Heart right ventricle (tissue), 16 donors: Measurements from ENCODE around the gene SARNP. TPM values are rescaled to one million over a fixed set of nuclear protein-coding genes. Genes with fewer than 3 reads are reported as not detected.

Experiments
- ATAC-seq, 8 donors: fragments of 200-7000 bp; cut with Tn5 transposase; one replicate each; pipeline ENCODE4 v1.9.1; 2020; ENCODE audit warnings: mild to moderate bottlenecking in 8 of 8, moderate library complexity in 8 of 8, moderate number of reproducible peaks in 1 of 8
- DNase-seq, 2 donors: peaks; one replicate each; pipeline ENCODE4 v3.0.0-alpha.2; 2020
- H3K27ac ChIP-seq, 10 donors: fragments of 200-600 bp; sonication (generic) in 2 of 10; one replicate each; pipeline versions ENCODE4 v1.5.0 to v1.8.0; 2020 to 2022; ENCODE audit warnings: mild to moderate bottlenecking in 3 of 10
- H3K27me3 ChIP-seq, 7 donors: fragments of 200-600 bp; one replicate each; pipeline ENCODE4 v1.8.0; 2021 to 2022; ENCODE audit warnings: mild to moderate bottlenecking in 2 of 7
- H3K36me3 ChIP-seq, 9 donors: fragments of 200-600 bp; sonication (generic) in 1 of 9; one replicate each; pipeline versions ENCODE4 v1.5.0 to v1.8.0; 2020 to 2022; ENCODE audit warnings: mild to moderate bottlenecking in 2 of 9
- H3K4me1 ChIP-seq, 9 donors: fragments of 200-600 bp; sonication (generic) in 1 of 9; one replicate each; pipeline versions ENCODE4 v1.5.0 to v1.8.0; 2020 to 2022; ENCODE audit warnings: mild to moderate bottlenecking in 4 of 9
- H3K4me3 ChIP-seq, 10 donors: fragments of 200-600 bp; sonication (generic) in 2 of 10; one replicate each; pipeline versions ENCODE4 v1.5.0 to v1.8.0; 2020 to 2022; ENCODE audit warnings: mild to moderate bottlenecking in 7 of 10, moderate library complexity in 2 of 10
- H3K9me3 ChIP-seq, 11 donors: fragments of 200-600 bp in 10 of 11; sonication (generic) in 2 of 11; one replicate each; pipeline versions ENCODE4 v1.5.0 to v1.8.0; 2013 to 2022; ENCODE audit warnings: mild to moderate bottlenecking in 2 of 11, control low read depth in 1 of 11, moderate library complexity in 1 of 11
- WGBS, 2 donors: extraction: QIAGEN DNeasy Blood & Tissue Kit; methylation state at CpG; one replicate each; pipeline ENCODE4 v1.1.7; 2013; ENCODE audit warnings: inconsistent platforms in 1 of 2; 5-methylcytosine and 5-hydroxymethylcytosine counted together
- intact Hi-C, 10 donors: fragments of 100-400 bp; cut with DNase I; formaldehyde crosslinking; loops; one replicate each; pipeline versions ENCODE4 v1.11.1 to v1.14.2; 2022
- polyA plus RNA-seq, 2 donors: library from polyadenylated mRNA; stranded (reverse); fragments of 200-250 nt; gene quantifications; one replicate each; pipeline ENCODE4 v1.2.3, GENCODE V29; 2013
- total RNA-seq, 10 donors: library from RNA; stranded (reverse); fragmentation: NEBNext Ultra II Directional in 3 of 10; extraction: Animal tissue kit (Norgen Biotek cat#: 25700) in 3 of 10; gene quantifications; one replicate each; pipeline versions ENCODE4 v1.2.1 to v1.2.4, GENCODE V29; 2021 to 2023
- TF ChIP-seq, protein P1 (sequence below), 9 donors: fragments of 200-600 bp; sonication (generic) in 2 of 9; IDR thresholded peaks; one replicate each; pipeline versions ENCODE4 v1.5.0 to v1.8.0; 2021 to 2022; ENCODE audit warnings: antibody characterized with exemption in 9 of 9, mild to moderate bottlenecking in 5 of 9, moderate library complexity in 1 of 9
- donor health status: Arrhythmogenic right ventricular cardiomyopathy.
- donor health status: ischemic (EF 13 %, LVEDD 7.1; RV severe dilation, severe dysfunction).
- donor health status: healthy with polysubstance abuse.
- donor health status: DM: no; HTN: yes; CAD: no.
- donor health status: DM: no; HTN: no; CAD: no.
- donor health status: ischemic (EF 25% LVEDD 6.9; RV normal size, moderate dysfunction).
- donor health status: ischemic (EF 25% LVEDD 5.7; RV mildly dilated, moderate dysfunction).
- donor health status: healthy.
- donor health status: DM: yes; HTN: yes; CAD: no.
- donor health status: Ischemic cardiomyopathy.
- donor health status: ischemic (EF 35%, LVEDD 5.7; RV mildly dilated, moderate dysfunction).
- donor health status: nonischemic (EF 11% LVEDD 7.7; RV severe dilation, severe dysfunction).
- donor health status: DM: yes; HTN: yes; CAD: no.
- donor health status: PGD.
- donor health status: ischemic (EF 29% LVEDD 5.4; RV normal size, mild dysfunction).
- donor health status: nonischemic (EF 23%, LVEDD 6.1; RV moderate dilation, normal function).

SARNP gene
- total and polyA plus RNA-seq, 12 donors: 47.5 to 136 (median 55.2) TPM

GRCh38 chr12:55728186-55728938 lies 89.2 kb downstream of the SARNP start:
- Histone ChIP-seq H3K27ac (peak overlapping the region; percentile 96 to 100 (median 99)), H3K4me1 (peaks cover 20 to 68% (median 59%) of the 10 kb centered on the region in 9 donors), H3K36me3 (peaks cover 0 to 43% (median 29%) of the 10 kb centered on the region in 9 donors), H3K4me3 (peak overlapping the region; percentile 66 to 98 (median 87)), H3K9me3 (no peaks in the 10 kb centered on the region), H3K27me3 (no peaks in the 10 kb centered on the region)
- DNase-seq (peak; percentile 83 to 87), ATAC-seq (peak; percentile 34 to 68 (median 61))
- 0% methylated on average over 51 to 61 of the region's 61 CpGs for WGBS, 2 donors
- TF ChIP-seq, protein P1, sequence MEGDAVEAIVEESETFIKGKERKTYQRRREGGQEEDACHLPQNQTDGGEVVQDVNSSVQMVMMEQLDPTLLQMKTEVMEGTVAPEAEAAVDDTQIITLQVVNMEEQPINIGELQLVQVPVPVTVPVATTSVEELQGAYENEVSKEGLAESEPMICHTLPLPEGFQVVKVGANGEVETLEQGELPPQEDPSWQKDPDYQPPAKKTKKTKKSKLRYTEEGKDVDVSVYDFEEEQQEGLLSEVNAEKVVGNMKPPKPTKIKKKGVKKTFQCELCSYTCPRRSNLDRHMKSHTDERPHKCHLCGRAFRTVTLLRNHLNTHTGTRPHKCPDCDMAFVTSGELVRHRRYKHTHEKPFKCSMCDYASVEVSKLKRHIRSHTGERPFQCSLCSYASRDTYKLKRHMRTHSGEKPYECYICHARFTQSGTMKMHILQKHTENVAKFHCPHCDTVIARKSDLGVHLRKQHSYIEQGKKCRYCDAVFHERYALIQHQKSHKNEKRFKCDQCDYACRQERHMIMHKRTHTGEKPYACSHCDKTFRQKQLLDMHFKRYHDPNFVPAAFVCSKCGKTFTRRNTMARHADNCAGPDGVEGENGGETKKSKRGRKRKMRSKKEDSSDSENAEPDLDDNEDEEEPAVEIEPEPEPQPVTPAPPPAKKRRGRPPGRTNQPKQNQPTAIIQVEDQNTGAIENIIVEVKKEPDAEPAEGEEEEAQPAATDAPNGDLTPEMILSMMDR (IDR thresholded peaks at IDR 0.05): no peak
- intact Hi-C loops: loop anchor here in 3 of 10 donors (2.0 to 5.0 kb wide), 3 partner anchors 20 to 71 kb away; a partner anchor contains a TSS

DNA sequence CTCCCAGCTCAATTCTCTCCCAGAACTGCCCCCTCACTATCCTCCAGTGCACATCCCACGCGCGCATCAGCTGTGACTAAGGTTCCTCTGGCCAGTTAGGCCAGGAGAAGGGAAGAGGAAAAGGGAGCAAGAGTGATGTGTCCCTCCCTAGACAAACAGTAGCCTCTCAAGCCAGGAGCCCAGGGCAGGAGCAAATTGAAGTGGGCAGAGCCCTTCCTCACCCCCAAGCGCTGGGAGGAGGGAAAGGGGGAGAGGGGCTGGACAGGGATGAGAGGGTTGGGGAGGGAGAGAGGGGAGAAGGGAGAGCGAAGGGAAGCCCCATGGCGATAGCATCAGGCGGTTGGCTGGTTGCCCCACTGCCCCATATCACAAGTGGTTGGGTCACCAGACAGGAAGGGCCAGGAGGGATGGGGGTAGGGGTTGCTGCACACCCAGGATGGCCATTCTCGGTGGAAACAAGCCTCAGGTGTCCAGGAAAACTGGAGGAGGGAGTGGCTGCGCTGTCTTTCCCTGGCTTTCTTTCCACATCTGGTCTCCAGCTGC lies 89.8 kb downstream of the SARNP start:
- peak in 6 of 8 donors; percentile 0 to 11 (median 2) for ATAC-seq
- Histone ChIP-seq H3K36me3 (peaks cover 0 to 48% (median 29%) of the 10 kb centered on the region in 9 donors), H3K27me3 (no peaks in the 10 kb centered on the region), H3K27ac (peak overlapping the region; percentile 96 to 100 (median 99)), H3K4me3 (peak overlapping the region; percentile 66 to 98 (median 87)), H3K4me1 (peaks cover 20 to 70% (median 63%) of the 10 kb centered on the region in 9 donors), H3K9me3 (no peaks in the 10 kb centered on the region)
- intact Hi-C loops: loop anchor here in 3 of 10 donors (2.0 to 5.0 kb wide), 3 partner anchors 19 to 70 kb away; a partner anchor contains a TSS
- 5 to 15% methylated on average over 9 of the region's 9 CpGs for WGBS, 2 donors
- peak in 1 of 2 donors; percentile 56 for DNase-seq
- TF ChIP-seq, protein P1 (IDR thresholded peaks at IDR 0.05): no peak

- no peaks in the 10 kb centered on the region for H3K9me3 ChIP-seq
- peak overlapping the region in 9 of 10 donors; percentile 96 to 100 (median 99) for H3K27ac ChIP-seq
- TF ChIP-seq, protein P1 (IDR thresholded peaks at IDR 0.05): no peak
- H3K4me3 ChIP-seq: peak overlapping the region; percentile 66 to 98 (median 87)
- no peaks in the 10 kb centered on the region for H3K27me3 ChIP-seq
- WGBS, 2 donors: 44 to 48% methylated on average over 10 of the region's 10 CpGs
- ATAC-seq (no peak), DNase-seq (no peak)
- peaks cover 20 to 70% (median 63%) of the 10 kb centered on the region in 9 donors for H3K4me1 ChIP-seq
- intact Hi-C loops: loop anchor here in 2 of 10 donors (5.0 kb wide), 2 partner anchors 45 to 70 kb away; a partner anchor contains a TSS
- peaks cover 0 to 56% (median 29%) of the 10 kb centered on the region in 9 donors for H3K36me3 ChIP-seq
These were observed 90.6 kb downstream of the SARNP start for GRCh38 chr12:55726971-55727370.

DNA sequence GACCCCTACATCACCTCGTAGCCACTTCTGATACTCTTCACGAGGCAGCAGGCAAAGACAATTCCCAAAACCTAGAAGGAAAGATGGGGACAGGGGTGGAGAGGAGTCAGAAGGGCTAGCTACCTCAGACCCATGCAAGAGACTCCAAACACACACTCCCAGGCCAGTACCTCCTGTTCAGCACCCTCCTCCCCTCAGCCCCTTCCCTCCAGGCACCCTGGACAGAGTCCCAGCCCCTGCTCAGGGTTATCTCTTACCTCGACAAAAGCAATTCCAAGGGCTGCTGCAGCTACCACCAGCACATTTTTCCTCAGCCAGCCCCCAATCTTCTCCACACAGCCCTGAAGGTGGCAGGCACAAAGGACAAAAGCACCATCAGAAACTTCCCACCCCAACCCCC lies 92.0 kb downstream of the SARNP start:
- WGBS, 2 donors: 37 to 49% methylated on average over 3 of the region's 3 CpGs
- Histone ChIP-seq H3K4me3 (no peak overlapping the region), H3K4me1 (peaks cover 20 to 78% (median 65%) of the 10 kb centered on the region in 9 donors), H3K9me3 (no peaks in the 10 kb centered on the region), H3K27ac (peak overlapping the region in 5 of 10 donors; percentile 10 to 100 (median 43)), H3K27me3 (no peaks in the 10 kb centered on the region), H3K36me3 (peaks cover 0 to 63% (median 29%) of the 10 kb centered on the region in 9 donors)
- DNase-seq (no peak), ATAC-seq (no peak)
- TF ChIP-seq, protein P1 (IDR thresholded peaks at IDR 0.05): no peak
- intact Hi-C loops: loop anchor here in 2 of 10 donors (5.0 kb wide), 2 partner anchors 43 to 68 kb away; a partner anchor contains a TSS
